ENCODE data around the gene KRT1.
"Not testable (repeated sequence)": the region's sequence is repeated elsewhere in the genome, so short reads cannot be mapped to it uniquely, and the experiment has no call there.

The KRT1 gene

DNA sequence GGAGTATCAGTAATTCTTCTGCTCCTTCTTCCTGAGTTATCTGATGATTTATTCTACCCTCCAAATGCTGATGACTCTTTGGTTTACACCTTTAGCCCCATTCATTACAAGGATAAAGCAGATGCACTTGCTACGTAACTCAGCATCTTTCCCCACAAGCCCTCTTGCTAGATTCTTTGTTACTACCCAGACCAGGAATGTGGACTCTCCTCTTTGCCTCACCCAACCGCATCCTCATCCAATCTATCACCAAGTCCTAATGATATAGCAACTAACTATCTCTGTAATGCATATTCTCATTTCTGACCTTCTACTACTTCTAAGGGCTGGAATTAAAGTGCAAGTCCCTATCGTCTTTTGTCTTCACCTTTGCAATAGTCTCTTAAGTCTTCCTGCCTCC, 9.2 kb downstream of the KRT1 start:
- TF ChIP-seq, protein P1, sequence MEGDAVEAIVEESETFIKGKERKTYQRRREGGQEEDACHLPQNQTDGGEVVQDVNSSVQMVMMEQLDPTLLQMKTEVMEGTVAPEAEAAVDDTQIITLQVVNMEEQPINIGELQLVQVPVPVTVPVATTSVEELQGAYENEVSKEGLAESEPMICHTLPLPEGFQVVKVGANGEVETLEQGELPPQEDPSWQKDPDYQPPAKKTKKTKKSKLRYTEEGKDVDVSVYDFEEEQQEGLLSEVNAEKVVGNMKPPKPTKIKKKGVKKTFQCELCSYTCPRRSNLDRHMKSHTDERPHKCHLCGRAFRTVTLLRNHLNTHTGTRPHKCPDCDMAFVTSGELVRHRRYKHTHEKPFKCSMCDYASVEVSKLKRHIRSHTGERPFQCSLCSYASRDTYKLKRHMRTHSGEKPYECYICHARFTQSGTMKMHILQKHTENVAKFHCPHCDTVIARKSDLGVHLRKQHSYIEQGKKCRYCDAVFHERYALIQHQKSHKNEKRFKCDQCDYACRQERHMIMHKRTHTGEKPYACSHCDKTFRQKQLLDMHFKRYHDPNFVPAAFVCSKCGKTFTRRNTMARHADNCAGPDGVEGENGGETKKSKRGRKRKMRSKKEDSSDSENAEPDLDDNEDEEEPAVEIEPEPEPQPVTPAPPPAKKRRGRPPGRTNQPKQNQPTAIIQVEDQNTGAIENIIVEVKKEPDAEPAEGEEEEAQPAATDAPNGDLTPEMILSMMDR (IDR thresholded peaks at IDR 0.05; ENCODE audit: insufficient read depth, missing control alignments): no peak
- no peak for DNase-seq (ENCODE audit: insufficient read length, low spot score)
- no peak for FAIRE-seq

DNA sequence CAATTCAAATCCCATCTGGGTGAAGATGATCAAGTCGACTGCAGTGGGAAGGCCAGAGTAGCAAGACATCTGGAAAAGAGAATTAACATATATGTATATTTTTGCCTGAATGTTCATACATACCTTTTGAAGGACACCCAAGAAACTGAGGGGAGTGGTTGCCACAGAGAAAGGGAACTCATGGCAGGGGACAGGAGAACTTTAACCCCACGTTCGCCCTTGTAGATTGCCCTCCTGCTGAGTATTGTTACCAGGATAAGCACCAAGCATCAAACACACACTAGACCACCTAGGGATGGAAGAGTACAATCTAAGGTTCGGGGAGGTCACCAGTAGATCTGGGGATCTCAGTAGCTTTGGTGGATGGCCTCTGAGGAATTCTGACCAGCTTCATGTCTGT, 9.7 kb downstream of the KRT1 start:
- TF ChIP-seq, protein P1 (IDR thresholded peaks at IDR 0.05; ENCODE audit: insufficient read depth, missing control alignments): no peak
- FAIRE-seq (no peak), DNase-seq (ENCODE audit: insufficient read length, low spot score) (no peak)

DNA sequence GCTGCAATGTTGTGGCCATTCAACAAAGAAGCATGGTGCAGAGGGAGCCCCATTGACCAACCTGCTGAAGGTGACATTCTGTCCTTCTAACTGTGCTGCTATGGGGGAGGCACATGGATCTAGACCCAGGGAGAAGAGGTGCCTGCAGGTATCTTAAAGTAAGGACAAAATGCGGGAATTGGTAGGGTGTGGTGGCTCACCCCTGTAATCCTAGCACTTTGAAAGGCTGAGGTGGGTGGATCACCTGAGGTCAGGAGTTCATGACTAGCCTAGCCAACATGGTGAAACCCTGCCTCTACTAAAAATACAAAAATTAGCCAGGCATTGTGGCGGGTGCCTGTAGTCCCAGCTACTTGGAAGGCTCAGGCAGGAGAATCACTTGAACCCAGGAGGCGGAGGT, 10.3 kb downstream of the KRT1 start:
- not testable (repeated sequence) for FAIRE-seq; DNase-seq (ENCODE audit: insufficient read length, low spot score)

DNA sequence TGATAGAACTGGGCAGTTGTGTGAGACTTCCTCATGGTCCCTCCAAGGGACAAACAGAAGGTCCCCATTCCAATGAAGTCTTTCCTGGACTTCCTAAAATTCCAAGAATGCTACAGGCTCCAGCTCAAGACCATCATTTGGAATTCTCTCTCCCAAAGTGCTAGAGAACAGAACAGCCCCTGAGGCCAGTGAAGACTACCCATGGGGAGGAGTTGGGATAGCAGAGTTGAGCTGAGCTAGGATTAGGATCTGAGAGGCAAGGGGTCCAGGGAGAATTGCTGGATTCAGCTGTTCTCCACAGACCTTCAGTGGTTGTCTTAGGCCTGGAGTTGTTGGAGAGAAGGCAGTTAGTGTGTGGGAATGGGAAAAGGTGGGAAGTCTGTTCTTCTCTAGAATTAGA, 10.8 kb downstream of the KRT1 start:
- no peak for DNase-seq (ENCODE audit: insufficient read length, low spot score)
- TF ChIP-seq, protein P1 (IDR thresholded peaks at IDR 0.05; ENCODE audit: insufficient read depth, missing control alignments): no peak
- FAIRE-seq: no peak

DNA sequence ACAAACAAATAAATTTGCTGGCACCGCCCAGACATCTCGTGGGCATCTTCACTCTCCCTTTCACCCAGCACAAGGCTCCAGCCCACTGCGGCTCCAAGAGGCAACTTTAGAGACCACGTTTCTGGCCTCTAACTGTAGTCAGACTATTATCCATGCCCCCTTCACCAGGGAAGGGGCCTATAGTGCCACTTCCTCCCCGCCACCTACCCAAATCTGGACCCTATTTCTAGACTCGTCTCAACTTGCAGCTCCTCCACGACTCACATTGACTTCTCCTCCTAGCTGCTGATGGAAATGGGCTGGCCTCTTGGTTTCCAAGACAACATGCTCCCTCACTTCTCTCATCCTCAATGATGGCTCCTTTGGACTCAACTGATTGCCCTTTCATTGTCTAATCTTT, 12.3 kb downstream of the KRT1 start:
- no peak for DNase-seq (ENCODE audit: insufficient read length, low spot score)
- no peak for FAIRE-seq
- TF ChIP-seq, protein P1 (IDR thresholded peaks at IDR 0.05; ENCODE audit: insufficient read depth, missing control alignments): no peak

DNA sequence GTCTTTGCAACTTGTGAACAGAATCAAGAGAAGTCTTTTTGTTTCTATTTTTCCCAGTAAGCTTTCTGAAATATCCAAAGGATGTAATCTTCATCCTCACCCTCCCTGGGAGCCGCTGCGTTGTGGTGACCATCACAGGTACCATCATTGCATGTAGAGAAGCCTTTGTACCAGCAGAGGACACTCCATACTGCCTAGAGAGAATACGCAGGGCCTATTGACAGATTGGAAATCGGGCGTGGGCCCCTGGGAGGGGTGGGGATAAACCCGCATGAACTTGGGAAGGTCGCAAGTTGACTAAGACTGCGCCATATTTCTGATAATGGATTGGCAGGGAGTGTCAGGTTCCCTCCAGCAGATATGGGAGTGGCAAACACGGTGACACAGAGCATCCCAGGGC, 12.7 kb downstream of the KRT1 start:
- no peak for FAIRE-seq
- DNase-seq (ENCODE audit: insufficient read length, low spot score): no peak
- TF ChIP-seq, protein P1 (IDR thresholded peaks at IDR 0.05; ENCODE audit: insufficient read depth, missing control alignments): no peak

DNA sequence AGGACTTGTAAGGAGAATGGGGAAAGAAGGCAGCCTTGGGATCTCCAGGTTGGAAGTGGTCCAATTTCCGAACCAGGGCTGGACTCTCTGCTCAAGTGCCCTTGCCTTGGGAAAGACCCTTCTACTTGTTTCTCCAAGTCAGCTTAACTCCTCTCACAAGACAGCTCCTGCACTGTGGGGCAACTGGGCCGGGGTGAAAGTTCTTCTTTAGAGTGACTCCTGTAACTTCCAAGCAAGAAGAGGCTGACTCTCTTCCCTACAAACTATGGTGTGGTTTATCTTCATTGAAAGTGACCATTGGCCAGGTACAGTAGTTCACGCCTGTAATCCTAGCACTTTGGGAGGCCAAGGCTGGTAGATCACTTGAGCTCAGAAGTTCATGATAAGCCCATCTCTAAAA, 13.7 kb downstream of the KRT1 start:
- DNase-seq (ENCODE audit: insufficient read length, low spot score) (no peak), FAIRE-seq (no peak)
- TF ChIP-seq, protein P1 (IDR thresholded peaks at IDR 0.05; ENCODE audit: insufficient read depth, missing control alignments): no peak

DNA sequence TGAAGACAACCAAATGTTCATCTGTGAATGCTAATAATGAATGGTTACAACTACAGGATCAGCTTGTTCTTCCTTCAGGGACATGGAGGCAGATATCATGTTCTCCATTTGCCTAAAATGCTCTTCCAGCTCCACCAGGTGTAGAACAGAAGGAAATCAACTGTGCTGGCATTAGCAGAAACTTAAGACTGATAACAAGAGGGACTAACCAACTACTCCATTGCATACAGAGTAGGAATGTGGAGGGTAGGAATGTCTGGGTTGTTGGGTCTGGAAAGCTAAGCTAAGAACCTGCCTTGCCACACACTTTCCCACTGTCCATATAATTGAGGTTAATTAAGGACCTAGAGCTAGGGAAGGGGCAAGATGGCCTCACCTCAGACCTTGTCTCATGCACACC, 16.8 kb downstream of the KRT1 start:
- TF ChIP-seq, protein P1 (IDR thresholded peaks at IDR 0.05; ENCODE audit: insufficient read depth, missing control alignments): no peak
- FAIRE-seq (no peak), DNase-seq (ENCODE audit: insufficient read length, low spot score) (no peak)

All from D721Med (cell line).